ENCODE results near the gene CST4.
"Not testable (repeated sequence)": the region's sequence is repeated elsewhere in the genome, so short reads cannot be mapped to it uniquely, and the experiment has no call there.

The CST4 gene

DNA sequence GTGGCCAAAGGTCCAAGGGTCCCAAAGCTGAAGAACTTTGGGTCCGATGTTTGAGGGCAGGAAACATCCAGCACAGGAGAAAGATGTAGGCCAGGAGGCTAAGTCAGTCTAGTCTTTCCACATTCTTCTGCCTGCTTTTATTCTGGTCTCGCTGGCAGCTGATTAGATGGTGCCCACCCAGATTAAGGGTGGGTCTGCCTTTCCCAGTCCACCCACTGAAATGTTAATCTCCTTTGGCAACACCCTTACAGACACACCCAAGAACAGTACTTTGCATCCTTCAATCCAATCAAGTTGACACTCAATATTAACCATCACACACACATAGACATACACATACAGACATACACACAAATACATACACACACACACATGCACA is 29.2 kb downstream of the CST4 start:
- not testable (repeated sequence) for DNase-seq

DNA sequence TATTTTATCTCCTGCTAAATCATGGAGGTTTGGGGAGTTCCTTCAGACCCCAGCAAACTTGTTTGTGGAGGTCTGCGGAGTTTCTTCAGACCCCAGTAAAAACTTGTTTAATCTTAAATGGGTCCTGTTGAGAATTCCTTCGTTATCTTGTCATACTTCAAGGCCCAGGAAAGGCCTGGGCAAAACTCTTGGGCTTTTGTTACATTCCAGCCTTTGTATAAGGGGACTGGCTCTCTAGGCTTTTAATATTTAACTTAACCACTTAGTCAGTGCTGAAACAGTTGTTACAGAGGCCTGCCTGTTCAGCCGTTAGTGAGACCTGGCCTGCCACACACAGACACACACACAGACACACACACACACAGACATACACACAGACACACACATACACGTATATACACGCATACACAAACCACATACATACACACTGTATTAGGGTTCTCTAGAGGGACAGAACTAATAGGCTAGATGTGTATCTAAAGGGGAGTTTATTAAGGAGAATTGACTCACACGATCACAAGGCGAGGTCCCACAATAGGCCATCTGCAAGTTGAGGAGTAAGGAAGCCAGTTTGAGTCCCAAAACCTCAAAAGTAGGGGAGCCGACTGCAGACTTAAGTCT is 29.7 kb downstream of the CST4 start:
- no peak for DNase-seq

DNA sequence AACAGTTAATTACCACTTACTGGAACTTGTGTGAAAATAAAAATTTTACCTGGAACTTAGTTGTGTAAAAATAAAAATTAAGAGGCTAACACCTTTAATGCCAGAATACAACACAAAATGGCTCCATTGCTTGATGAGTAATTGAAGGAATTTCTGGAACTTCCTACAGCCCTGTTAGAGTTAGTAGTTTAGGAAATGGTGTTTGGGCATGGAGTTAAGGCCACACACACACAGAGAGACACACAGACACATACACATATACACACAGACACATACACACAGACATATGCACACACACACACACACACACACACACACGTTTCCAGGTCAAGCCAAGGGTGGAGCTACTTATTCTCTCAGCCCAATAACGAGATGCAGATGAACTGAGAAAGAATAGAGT is 30.5 kb downstream of the CST4 start:
- DNase-seq = no peak

DNA sequence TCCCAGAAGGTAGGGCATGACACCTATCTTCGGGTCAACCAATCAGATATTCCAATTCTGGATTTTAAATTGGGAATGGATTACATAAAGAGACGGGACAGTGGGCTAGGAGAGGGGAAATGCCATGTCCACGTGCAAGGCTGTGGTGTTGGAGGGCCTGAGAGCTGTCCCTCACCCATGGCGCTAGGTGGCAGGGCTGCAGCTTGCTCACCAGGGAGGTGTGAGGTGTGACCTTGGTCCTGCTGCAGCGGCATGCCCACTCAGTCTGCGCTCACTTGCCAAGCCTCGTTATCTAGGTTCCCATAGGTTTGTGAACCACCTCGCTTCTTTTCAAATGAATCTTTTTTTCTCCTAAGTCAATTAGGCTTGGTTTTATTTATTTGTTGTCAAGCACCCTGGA is 31.6 kb downstream of the CST4 start:
- DNase-seq = no peak

DNA sequence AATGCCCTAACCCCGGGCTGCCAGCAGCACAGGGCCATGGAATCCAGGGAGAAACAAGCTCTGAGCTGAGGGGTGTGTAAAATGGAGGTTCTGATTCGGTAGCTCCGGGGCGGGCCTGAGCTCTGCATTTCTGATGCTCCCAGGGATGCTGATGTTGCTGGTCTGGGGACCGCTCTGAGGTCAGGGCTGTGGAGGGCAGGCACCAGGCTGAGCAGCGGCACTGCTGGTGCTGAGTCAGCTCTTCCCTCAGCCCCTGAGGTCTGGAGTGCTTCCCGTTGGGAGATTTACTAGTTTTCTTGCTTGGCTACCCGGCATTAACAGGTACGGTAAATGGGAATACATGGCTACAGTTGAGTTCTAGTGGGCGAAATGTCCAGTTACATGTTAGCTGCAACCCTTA is 32.5 kb downstream of the CST4 start:
- DNase-seq = no peak

DNA sequence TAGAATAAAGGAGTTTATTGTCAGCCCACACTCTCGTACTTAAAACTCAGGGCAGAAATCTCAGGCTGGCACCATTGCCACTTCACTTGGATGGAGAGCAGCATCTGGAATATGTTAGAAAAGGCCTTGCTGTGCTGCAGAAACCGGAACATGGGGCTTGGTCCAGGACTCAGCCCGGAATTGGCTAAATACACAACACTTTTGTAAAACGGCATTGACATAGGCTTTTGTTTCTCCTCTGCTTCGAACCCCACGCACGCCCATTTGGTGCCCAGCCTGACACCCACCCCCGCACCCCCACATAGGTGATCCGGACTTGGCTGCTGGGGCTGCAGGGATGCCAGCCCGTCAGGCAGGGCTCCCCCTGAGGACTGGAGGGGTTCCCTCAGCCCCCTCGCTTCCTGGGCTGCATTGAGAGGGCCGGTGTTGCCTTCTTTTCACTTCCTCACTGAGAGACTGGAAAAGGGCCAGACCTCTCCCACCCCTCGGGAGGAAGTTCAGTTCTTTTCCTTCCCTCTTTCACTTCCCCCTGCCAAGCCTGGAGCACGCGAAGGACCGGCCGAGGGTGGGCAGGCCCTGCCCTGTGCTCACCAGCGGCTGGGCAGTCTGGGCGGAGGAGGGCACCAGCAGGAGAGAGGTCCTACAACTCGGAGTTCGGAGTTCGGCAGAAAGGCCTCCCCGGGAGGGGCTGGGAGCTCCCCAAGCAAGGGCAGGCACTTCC is 33.2 kb downstream of the CST4 start:
- DNase-seq = no peak

DNA sequence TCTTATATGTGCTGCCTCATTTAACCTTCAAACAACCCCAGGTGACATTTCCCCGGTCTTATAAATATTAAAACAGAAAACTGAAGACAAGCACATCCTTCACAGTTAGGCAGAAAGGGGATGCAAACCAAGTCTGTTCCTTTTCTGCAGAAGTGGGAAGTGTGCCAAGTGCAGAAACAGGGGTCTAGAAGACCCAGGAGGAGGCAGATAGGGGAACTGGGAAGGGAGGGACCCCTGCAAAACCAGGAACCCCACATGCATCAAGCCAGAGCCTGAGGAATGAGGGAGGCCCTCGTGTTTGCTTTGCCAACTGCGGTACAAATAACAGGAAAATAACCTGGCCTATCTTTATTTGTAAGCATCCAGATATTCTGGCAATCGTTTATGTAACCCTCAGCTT is 34.1 kb downstream of the CST4 start:
- no peak for DNase-seq

DNA sequence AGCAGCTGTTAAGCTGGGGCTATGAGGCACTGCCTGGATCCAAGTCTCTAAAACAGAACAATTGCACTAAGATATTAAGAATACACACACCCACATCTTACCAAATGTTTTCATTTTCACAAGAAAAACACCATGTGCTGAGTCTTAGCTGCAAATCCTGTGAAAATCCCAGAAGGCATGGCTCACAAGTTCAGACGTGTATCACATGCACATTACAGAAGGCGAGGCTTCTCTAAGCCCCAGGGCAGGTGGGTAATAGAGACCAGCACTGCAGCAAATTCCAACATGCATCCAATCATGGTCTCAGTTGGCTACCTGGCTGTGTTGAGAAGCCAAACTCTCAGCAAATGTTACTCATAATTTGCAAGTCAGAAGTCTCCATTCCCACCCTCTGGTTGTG is 34.8 kb downstream of the CST4 start:
- DNase-seq = no peak

DNA sequence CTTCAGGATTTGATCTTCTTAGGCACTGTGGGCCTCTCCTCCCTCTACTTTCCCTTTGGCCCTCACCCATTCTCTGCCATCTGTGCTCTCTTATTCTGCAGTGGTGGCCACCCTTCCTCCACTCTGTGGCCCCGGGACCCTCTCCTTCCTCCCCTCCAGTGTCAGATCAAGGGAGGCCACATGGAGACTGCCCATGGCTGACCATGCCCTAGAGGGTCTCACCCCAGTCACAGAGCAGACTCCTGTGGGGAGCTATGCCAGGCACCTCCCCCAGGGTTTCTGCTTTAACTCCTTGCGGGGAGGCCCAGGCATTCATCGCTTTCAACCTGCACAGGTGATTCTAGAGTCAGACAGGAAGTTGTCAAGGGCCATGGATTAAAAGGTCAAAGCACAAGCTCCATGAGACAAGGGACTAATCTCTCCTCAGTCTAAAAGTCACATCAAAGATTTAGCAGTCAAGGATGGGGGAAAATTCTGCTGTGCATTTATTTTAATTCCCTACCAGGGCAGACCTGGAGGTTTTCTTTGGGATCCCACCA is 35.4 kb downstream of the CST4 start:
- no peak for DNase-seq

DNA sequence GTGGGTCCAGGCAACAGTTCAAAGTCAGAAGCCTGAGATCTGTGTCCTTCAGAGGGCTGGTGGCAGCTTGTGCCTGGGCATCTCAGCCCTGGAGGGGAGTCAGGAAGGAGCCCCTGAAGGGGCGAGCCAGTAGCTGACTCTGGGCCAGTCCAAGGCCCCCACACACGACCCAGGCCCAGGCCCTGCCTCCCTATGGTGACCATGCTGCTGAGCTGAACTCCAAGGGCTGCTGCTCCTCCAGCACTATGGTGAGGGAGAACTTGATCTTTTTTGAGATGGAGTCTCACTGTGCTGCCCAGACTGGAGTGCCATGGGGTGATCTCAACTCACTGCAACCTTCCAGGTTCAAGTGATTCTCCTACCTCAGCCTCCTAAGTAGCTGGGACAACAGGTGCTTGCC is 35.9 kb downstream of the CST4 start:
- DNase-seq = no peak

DNA sequence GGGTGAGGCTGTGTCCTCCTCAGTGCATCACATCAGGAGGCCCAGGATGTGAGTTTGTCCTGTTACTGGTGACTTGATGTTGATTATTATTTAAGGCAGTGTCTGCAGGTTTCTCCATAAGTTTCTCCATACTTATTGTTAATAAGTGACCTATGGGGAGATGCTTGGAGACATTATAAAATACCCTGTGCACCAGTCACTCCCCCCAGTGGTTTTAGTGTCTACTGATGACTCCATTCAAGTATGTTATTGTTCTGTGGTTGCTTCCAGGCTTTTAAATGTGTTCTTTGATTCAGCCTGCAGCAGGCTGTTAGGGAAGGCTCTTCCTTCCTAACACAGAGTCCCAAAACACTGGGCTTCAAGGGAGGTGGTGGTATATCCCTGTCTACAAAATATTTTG is 36.5 kb downstream of the CST4 start:
- DNase-seq = no peak

DNA sequence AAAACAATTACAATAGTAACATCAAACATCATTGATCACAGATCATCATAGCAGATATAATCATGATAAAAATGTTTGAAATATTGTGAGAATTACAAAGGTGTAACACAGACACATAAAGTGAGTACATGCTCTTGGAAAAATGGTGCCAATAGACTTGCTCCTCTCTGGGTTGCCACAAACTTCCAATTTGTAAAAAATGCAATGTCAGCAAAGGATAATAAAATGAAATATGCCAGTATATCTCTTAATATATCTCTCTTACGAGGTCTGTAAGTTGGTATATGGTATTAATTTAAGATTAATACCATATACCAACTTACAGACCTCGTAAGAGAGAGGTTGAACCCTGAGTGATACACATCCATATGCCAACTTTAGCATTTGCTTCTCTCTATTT is 37.7 kb downstream of the CST4 start:
- DNase-seq = no peak

DNA sequence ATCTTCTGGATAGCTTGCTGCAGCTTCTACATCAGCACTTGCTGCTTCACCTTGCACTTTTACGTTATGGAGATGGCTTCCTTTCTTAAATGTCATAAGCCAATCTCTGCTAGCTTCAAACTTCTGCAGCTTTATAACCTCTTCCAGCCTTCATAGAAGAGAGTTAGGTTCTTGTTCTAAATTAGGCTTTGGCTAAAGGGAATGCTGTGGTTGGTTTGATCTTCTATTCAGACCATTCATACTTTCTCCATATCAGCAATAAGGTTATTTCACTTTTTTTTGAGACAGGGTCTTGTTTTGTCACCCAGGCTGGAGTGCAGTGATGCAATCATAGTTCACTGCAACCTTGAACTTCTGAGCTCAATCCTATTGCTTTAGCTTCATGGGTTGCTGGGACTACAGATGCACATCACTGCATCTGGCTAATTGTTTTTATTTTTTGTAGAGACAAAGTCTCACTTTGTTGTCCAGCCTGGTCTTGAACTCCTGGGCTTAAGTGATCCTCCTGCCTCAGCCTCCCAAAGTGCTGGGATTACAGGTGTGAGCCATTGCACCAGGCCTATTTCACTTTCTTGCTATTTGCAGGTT is 38.9 kb downstream of the CST4 start:
- no peak for DNase-seq

DNA sequence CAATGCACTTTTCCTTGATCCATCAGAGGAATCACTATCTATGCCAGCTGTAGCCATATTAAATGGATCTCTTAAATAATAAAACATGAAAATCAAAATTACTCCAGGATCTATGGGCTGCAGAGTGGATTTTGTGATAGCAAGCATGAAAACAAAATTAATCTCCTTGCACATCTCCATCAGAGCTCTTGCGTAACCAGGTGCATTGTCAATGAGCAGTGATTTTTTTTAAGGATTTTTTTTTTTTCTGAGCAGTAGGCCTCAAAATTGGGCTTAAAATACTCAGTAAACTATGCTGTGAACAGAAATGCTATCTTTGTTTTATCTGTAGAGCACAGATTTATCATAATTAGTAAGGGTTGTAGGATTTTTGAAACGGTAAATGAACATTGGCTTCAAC is 39.6 kb downstream of the CST4 start:
- no peak for DNase-seq

DNA sequence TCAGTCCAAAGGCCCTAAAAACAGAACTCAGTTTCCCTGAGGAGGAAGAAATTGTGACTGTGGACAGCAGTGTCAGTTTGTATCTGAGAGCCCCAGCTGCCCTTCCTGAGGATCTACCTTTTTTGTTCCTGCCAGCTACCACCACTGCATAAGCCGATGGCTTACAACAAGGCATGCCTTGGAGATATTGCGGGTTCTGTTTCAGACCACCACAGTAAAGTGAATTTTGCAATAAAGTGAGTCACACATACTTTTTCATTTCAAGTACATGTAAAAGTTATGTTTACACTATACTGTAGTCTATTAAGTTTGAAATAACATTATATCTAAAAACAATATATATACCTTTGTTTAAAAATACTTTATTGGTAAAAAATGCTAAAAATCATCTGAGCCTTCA is 41.5 kb downstream of the CST4 start:
- no peak for DNase-seq

DNA sequence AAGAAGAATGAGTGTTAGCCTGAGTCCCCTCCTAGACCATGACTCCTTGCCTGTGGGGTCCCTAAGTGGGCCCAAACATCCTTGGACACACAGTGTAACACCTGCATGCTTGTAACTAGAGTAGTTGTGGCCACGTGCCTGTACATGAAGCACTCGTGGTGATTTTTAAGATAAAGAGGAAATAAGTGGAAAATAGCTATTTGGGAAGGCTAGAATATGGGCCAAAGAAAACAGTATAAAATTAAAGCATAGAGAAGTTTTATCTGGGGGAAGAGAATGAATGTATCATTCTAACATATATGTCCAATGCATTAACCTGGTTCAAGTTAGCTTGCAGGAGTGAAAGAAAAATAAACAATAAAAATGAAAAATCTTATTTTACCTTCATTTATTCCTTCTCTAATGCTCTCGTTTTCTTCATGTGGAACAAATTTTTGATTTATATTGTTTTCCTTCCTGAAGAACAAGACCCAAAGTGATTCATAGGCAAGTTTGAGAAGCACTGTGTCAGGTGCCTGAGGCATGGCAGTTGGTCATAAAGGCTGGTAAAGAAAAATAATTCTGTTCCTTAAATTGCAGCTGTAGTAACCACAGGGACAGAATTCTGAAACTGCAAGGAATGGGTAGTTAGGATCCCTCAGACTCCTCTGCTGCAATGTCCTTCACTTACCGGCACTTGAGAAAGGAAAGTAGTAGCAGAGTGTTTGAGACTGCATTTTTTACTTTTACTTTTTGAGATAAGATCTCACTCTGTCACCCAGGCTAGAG is 42.5 kb downstream of the CST4 start:
- no peak for DNase-seq

DNA sequence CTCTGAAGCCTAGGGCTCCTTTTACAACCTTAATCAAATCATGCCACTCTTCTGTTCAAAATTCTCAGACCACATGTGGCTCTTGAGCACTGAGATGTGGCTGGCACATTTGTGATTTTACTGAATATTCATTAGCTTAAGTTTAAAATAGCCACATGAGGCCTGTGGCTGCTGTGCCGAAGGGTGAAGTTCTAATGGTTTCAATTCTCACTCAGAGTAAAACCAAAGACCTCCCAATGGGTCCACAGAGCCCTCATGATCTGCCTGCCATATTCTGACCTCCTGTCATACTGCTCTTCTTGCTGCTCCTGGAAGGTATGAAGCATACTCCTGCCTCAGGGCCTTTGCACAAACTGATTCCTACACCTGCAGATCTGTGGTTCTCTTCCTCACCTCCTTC is 43.3 kb downstream of the CST4 start:
- DNase-seq = no peak

DNA sequence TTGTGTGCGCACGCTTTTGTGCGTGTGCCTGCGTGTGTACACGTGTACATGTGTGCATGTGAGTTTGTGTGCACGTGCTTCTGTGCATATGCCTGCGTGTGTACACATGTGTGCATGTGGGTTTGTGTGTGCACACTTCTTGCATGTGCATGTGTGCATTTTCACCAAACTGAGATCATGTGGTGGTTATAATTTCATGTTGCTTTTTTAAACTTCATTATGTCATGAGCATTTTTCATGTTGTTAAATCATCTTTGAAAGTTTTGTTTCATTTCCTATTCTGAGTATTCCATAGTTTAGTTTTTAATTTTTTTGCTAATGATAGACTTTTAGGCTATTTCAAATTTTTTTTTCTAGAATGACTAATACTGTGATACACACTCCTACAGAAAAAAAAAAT is 44.7 kb downstream of the CST4 start:
- no peak for DNase-seq

DNA sequence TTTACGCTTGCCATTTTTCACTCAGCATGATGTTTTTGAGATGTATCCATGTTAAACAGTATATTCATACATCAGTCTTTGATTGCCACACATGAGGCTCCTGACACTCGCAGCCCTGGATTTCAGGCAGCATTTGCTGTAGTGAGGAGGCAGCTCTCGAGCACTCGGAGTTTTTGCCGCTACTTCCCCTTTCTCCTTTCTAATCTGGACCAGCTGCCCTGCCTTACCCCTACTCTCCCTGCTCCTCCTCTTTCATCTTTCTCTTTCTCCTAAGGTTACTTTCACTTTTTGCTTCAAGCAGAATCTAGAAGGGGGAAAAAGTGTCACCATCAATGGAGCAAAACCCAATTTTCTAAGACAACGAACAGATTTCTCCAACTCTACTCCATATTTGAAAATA is 45.2 kb downstream of the CST4 start:
- DNase-seq = no peak

DNA sequence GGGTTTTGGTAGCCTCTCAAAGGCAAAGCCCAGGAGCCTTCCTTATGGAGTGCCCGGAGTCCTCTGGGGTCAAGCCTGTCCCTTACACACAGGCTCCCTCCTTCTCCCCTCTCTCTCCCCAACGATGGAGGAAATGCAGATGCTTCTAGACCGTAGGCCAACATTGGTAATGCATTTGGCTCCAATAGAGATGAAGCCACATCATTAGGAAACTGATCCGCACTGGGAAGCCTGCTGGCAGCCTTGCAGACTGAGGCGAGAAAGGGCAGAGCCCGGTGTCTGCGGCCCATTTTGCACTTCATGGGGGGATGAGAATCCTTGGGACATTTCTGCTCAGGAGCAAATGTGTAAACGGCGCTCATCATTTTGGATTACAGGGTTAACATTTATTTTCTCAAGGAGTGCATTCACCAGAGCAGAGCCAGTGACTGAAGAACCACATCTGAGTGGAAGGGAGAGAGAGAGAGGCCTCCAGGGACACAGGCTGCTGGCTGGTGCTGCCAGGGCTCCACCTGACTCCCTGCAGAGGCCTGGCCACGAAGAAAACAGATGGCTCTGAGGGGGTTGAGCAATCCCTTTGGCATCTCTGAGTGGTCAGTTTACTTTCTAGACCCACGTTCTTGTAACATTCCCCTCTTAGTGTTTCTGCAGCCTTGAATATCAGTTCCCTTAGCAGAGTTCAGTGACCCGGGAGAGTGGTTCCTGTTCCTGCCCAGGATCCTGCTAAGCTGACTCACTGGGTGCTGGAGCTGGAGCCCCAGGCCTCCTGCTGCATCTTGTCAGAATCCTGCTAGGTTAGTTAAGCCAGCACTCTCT is 46.7 kb downstream of the CST4 start:
- no peak for DNase-seq

DNA sequence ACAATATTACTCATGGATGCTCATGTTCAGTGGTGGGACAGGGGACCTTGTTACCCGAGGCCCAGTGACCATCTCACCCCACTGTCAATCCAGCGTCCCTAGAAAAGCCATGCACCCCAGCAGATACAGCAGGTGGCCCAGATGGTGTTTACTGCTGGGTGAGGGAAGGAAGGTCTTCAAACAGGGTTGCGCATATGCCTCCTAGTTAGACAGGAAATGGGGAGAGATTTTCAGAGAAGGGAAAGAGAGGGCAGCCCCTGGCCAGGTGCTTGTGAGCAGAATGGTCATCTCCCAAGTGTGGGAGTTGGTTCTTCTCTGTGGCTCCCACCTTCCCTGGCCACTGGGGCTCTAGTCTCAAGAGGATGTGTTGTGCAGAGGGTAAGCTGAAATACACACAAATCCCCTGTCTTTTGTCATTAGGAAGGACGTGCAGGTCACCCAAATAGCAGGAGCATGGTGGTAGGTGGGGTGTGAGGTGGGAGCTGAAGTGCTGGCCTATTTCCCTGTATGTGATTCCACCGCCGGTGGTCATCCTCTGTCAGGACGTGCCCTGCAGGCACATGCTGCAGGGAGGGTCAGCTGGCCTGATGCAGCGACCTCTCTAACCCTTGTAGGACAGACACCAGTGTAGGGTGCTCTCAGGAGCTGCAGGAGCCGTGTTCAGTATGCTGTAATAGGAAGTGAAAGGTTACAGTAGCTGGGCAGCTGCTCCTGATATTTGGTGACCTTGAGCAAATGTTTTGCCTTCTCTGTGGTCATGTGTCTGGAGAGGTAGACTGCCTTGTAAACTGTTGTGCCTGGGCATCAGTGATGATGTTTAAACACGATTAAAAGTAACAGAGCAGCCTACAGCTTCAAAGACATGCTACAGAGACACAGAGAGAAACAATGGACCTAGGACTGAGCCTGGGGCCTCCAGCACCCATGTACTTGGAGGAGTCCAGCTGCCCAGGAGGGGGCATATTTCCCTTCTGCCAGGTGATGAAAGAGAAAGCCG is 47.9 kb downstream of the CST4 start:
- DNase-seq = no peak
